ENCODE measurements around the gene DHX16. TPM values are rescaled to one million over a fixed set of nuclear protein-coding genes. Genes with fewer than 3 reads are reported as not detected.

Gene DHX16
- total RNA-seq, 1 experiment from 2014 or later: 32.2 TPM

DNA sequence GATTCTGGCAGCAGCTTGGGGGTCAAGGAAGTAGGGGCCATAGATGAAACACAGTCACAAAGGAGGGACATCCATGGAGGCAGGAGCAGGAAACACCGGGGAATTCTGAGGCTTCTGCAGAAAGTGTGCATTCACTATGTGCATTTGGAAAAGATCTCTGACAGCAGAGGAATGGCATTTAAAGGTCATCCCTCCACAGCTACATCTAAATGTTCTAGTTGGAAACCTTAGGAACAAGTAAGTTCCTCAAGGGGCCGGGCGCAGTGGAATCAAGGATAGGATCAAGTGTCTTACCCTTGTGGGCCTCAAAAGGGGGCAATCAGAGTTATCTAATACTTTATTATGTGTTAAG, 17.1 kb downstream of the DHX16 start:
- Mint-ChIP-seq H3K27ac (no peak overlapping the region), H3K4me3 (no peak overlapping the region), H3K9me3 (no peaks in the 10 kb centered on the region), H3K36me3 (peaks cover 70% of the 10 kb centered on the region), H3K4me1 (no peaks in the 10 kb centered on the region), H3K27me3 (ENCODE audit: low read depth) (no peaks in the 10 kb centered on the region)
- TF ChIP-seq NR2C2 (CRISPR knock-in tag; IDR thresholded peaks at IDR 0.05) (no peak), ZNF138 (CRISPR knock-in tag; conservative IDR thresholded peaks at IDR 0.05) (no peak), TP53 (CRISPR knock-in tag; IDR thresholded peaks at IDR 0.05) (no peak)
- TF ChIP-seq, protein P1, sequence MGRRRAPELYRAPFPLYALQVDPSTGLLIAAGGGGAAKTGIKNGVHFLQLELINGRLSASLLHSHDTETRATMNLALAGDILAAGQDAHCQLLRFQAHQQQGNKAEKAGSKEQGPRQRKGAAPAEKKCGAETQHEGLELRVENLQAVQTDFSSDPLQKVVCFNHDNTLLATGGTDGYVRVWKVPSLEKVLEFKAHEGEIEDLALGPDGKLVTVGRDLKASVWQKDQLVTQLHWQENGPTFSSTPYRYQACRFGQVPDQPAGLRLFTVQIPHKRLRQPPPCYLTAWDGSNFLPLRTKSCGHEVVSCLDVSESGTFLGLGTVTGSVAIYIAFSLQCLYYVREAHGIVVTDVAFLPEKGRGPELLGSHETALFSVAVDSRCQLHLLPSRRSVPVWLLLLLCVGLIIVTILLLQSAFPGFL (CRISPR knock-in tag; IDR thresholded peaks at IDR 0.05; ENCODE audit: borderline replicate concordance): no peak
- TF ChIP-seq, protein P2, sequence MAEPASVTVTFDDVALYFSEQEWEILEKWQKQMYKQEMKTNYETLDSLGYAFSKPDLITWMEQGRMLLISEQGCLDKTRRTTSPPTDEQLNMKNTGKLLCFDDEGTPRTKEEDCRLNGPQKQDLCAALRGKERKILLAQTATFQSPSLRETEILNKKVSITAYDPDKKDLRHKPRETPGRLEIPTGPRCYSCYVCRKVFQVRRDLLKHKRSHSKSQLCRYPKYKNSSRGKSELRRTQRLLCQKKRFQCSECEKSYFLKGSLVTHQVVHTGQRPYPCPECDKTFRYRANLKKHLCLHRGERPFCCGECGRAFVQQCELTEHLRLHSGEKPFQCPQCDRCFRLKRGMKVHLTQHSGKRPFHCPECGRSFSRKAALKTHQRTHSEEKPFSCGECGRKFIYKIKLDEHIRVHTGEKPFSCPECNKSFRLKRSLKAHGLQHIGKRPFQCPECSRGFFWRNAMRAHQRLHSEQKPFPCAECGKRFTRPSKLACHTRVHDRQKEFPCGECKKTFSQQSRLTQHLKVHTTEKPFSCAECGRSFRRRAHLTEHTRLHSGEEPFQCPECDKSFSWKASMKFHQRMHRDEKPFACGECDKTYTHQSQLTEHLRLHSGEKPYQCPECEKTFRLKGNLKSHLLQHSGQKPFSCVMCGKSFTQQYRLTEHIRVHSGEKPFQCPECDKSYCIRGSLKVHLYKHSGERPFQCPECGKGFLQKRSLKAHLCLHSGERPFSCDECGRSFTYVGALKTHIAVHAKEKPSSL (CRISPR knock-in tag; conservative IDR thresholded peaks at IDR 0.05): no peak
- TF ChIP-seq, protein P3, sequence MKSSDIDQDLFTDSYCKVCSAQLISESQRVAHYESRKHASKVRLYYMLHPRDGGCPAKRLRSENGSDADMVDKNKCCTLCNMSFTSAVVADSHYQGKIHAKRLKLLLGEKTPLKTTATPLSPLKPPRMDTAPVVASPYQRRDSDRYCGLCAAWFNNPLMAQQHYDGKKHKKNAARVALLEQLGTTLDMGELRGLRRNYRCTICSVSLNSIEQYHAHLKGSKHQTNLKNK (CRISPR knock-in tag; IDR thresholded peaks at IDR 0.05): no peak
- ChIA-PET CTCF (no interaction called here), POLR2A (no interaction called here)
- no peak for DNase-seq (ENCODE audit: low spot score)
- ATAC-seq: no peak

DNA sequence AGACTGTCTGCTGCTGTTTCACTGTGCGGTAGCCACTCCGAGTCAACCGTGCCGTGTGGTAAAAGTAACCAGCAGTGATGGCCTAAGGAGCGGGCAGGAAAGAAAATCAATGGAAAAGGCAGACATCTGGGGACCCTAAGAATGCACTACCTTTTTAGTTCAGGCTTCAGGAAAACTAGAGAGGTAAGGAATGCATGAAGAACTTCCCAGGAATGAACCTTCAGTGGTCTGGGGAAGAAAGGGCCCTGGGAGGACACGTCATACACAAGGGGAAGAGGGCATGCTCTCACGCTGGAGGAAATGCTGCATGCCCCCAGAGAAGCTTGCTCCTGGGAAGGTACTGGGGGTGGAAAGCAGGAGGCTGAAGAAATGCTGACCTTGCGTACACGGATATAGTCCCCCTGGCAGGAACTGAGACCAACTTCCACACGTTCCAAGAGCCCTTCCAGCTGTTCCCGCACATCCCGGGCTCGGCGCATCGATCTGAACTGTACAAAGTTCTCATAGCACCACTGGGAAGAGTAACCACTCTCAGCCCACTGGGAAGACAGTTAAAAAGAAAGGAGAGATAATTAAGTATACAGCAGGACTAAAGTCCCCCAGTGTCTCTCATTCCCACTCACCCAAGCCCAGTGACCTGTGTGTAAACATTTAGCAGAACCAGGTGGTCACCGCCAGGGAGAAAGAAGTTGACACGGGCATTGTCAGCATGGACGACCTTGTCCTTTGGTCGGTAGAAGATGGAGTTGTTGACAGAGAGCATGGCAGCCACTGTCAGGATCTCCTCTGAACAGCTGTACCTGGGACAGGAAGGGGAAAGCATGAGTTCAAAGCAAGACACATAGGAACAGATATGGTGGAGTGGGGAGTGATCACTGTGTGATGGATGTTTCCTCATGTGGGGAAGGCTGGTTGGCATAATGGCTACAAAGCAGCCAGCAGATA, 17.7 kb downstream of the DHX16 start:
- no peak for ATAC-seq
- Mint-ChIP-seq H3K36me3 (peaks cover 68% of the 10 kb centered on the region), H3K4me1 (no peaks in the 10 kb centered on the region), H3K4me3 (no peak overlapping the region), H3K27me3 (ENCODE audit: low read depth) (no peaks in the 10 kb centered on the region), H3K9me3 (no peaks in the 10 kb centered on the region), H3K27ac (no peak overlapping the region)
- POLR2A ChIA-PET: no interaction called here
- no peak for DNase-seq (ENCODE audit: low spot score)
- CTCF ChIA-PET: no interaction called here
- TF ChIP-seq FOXP1 (CRISPR knock-in tag; IDR thresholded peaks at IDR 0.05; ENCODE audit: borderline replicate concordance) (no peak), RORB (CRISPR knock-in tag; IDR thresholded peaks at IDR 0.05) (no peak), NFYB (CRISPR knock-in tag; conservative IDR thresholded peaks at IDR 0.05; ENCODE audit: low read depth) (no peak), NFATC4 (CRISPR knock-in tag; IDR thresholded peaks at IDR 0.05) (no peak), NFE2L1 (CRISPR knock-in tag; IDR thresholded peaks at IDR 0.05) (no peak), ETV6 (CRISPR knock-in tag; IDR thresholded peaks at IDR 0.05) (no peak), FOXJ3 (CRISPR knock-in tag; IDR thresholded peaks at IDR 0.05; ENCODE audit: borderline replicate concordance) (no peak), KAT7 (CRISPR knock-in tag; IDR thresholded peaks at IDR 0.05; ENCODE audit: borderline replicate concordance) (no peak), NR3C1 (CRISPR knock-in tag; conservative IDR thresholded peaks at IDR 0.05; ENCODE audit: low read depth) (no peak), CREM (CRISPR knock-in tag; IDR thresholded peaks at IDR 0.05) (no peak), ATF1 (CRISPR knock-in tag; IDR thresholded peaks at IDR 0.05) (no peak), SP1 (CRISPR knock-in tag; conservative IDR thresholded peaks at IDR 0.05) (no peak)
- TF ChIP-seq, protein P1 (CRISPR knock-in tag; IDR thresholded peaks at IDR 0.05; ENCODE audit: borderline replicate concordance): no peak
- TF ChIP-seq, protein P4, sequence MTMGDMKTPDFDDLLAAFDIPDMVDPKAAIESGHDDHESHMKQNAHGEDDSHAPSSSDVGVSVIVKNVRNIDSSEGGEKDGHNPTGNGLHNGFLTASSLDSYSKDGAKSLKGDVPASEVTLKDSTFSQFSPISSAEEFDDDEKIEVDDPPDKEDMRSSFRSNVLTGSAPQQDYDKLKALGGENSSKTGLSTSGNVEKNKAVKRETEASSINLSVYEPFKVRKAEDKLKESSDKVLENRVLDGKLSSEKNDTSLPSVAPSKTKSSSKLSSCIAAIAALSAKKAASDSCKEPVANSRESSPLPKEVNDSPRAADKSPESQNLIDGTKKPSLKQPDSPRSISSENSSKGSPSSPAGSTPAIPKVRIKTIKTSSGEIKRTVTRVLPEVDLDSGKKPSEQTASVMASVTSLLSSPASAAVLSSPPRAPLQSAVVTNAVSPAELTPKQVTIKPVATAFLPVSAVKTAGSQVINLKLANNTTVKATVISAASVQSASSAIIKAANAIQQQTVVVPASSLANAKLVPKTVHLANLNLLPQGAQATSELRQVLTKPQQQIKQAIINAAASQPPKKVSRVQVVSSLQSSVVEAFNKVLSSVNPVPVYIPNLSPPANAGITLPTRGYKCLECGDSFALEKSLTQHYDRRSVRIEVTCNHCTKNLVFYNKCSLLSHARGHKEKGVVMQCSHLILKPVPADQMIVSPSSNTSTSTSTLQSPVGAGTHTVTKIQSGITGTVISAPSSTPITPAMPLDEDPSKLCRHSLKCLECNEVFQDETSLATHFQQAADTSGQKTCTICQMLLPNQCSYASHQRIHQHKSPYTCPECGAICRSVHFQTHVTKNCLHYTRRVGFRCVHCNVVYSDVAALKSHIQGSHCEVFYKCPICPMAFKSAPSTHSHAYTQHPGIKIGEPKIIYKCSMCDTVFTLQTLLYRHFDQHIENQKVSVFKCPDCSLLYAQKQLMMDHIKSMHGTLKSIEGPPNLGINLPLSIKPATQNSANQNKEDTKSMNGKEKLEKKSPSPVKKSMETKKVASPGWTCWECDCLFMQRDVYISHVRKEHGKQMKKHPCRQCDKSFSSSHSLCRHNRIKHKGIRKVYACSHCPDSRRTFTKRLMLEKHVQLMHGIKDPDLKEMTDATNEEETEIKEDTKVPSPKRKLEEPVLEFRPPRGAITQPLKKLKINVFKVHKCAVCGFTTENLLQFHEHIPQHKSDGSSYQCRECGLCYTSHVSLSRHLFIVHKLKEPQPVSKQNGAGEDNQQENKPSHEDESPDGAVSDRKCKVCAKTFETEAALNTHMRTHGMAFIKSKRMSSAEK (CRISPR knock-in tag; IDR thresholded peaks at IDR 0.05; ENCODE audit: borderline replicate concordance): no peak
- TF ChIP-seq, protein P5, sequence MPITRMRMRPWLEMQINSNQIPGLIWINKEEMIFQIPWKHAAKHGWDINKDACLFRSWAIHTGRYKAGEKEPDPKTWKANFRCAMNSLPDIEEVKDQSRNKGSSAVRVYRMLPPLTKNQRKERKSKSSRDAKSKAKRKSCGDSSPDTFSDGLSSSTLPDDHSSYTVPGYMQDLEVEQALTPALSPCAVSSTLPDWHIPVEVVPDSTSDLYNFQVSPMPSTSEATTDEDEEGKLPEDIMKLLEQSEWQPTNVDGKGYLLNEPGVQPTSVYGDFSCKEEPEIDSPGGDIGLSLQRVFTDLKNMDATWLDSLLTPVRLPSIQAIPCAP (CRISPR knock-in tag; IDR thresholded peaks at IDR 0.05): no peak
- TF ChIP-seq, protein P6, sequence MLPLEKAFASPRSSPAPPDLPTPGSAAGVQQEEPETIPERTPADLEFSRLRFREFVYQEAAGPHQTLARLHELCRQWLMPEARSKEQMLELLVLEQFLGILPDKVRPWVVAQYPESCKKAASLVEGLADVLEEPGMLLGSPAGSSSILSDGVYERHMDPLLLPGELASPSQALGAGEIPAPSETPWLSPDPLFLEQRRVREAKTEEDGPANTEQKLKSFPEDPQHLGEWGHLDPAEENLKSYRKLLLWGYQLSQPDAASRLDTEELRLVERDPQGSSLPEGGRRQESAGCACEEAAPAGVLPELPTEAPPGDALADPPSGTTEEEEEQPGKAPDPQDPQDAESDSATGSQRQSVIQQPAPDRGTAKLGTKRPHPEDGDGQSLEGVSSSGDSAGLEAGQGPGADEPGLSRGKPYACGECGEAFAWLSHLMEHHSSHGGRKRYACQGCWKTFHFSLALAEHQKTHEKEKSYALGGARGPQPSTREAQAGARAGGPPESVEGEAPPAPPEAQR (CRISPR knock-in tag; IDR thresholded peaks at IDR 0.05): no peak
- TF ChIP-seq, protein P7, sequence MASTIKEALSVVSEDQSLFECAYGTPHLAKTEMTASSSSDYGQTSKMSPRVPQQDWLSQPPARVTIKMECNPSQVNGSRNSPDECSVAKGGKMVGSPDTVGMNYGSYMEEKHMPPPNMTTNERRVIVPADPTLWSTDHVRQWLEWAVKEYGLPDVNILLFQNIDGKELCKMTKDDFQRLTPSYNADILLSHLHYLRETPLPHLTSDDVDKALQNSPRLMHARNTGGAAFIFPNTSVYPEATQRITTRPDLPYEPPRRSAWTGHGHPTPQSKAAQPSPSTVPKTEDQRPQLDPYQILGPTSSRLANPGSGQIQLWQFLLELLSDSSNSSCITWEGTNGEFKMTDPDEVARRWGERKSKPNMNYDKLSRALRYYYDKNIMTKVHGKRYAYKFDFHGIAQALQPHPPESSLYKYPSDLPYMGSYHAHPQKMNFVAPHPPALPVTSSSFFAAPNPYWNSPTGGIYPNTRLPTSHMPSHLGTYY (CRISPR knock-in tag; IDR thresholded peaks at IDR 0.05): no peak
